Body of pancreas (tissue), 4 donors: ENCODE measurements around the gene KRT86. TPM values are rescaled to one million over a fixed set of nuclear protein-coding genes. Genes with fewer than 3 reads are reported as not detected.
A peak's percentile ranks its signal among the peaks of the same experiment; 100 is the strongest.

Experiments used
- ATAC-seq: fragments of 150-250 bp; one replicate; pipeline ENCODE4 v1.9.1; 2016
- DNase-seq, 4 donors: peaks; one replicate each; pipeline ENCODE4 v3.0.0-alpha.2; 2019
- H3K27ac ChIP-seq, 4 donors: fragments of 200-600 bp; sonication (generic); 1 replicate in 3 of 4; 2 replicates in 1 of 4; pipeline versions ENCODE4 v1.5.1 to v1.6.1; 2016 to 2019; ENCODE audit warnings: mild to moderate bottlenecking in 1 of 4, mixed read lengths in 1 of 4, moderate library complexity in 1 of 4
- H3K27me3 ChIP-seq, 2 donors: fragments of 200-600 bp; sonication (generic); one replicate each; pipeline ENCODE4 v1.6.0; 2016; ENCODE audit warnings: mild to moderate bottlenecking in 1 of 2
- H3K36me3 ChIP-seq, 2 donors: fragments of 200-600 bp; sonication (generic); replicated peaks in 1 of 2; 2 replicates each; pipeline ENCODE4 v1.5.1; 2016; ENCODE audit warnings: low read depth in 2 of 2; ENCODE audit not compliant: insufficient read depth in 1 of 2
- H3K4me1 ChIP-seq: fragments of 200-600 bp; sonication (generic); one replicate; pipeline ENCODE4 v1.6.0; 2016
- H3K4me3 ChIP-seq, 2 donors: fragments of 200-600 bp; sonication (generic); 1 replicate in 1 of 2; 2 replicates in 1 of 2; pipeline ENCODE4 v1.5.1; 2016 to 2019
- H3K9me3 ChIP-seq, 3 donors: fragments of 200-600 bp; sonication (generic); 1 replicate in 2 of 3; 2 replicates in 1 of 3; pipeline ENCODE4 v1.5.1; 2016
- CTCF ChIP-seq, 7 experiments: fragments of 450-650 bp in 4 of 7; fragments of 200-600 bp in 3 of 7; sonication (generic) in 3 of 7; IDR thresholded peaks; one replicate each; pipeline ENCODE4 v1.5.1; 2016 to 2019; ENCODE audit warnings: antibody characterized with exemption in 7 of 7
- POLR2A ChIP-seq, 3 donors: fragments of 450-650 bp; IDR thresholded peaks; one replicate each; pipeline ENCODE4 v1.6.1; 2016; ENCODE audit warnings: antibody characterized with exemption in 3 of 3, mild to moderate bottlenecking in 2 of 3
- WGBS, 2 donors: methylation state at CpG; one replicate each; pipeline ENCODE4 v1.1.5; 2017; 5-methylcytosine and 5-hydroxymethylcytosine counted together
- intact Hi-C: fragments of 100-400 bp; cut with DNase I; formaldehyde crosslinking; loops from one replicate; pipeline ENCODE4 v1.15.1; 2023
- total RNA-seq, 2 donors: library from RNA; depleted of rRNA; stranded (reverse); fragments of >200 nt; gene quantifications; one replicate each; pipeline ENCODE4 v1.1.0, GENCODE V29; 2016

Gene KRT86
- total RNA-seq, 2 donors from 2014 or later = 1.8 to 8.6 TPM

DNA sequence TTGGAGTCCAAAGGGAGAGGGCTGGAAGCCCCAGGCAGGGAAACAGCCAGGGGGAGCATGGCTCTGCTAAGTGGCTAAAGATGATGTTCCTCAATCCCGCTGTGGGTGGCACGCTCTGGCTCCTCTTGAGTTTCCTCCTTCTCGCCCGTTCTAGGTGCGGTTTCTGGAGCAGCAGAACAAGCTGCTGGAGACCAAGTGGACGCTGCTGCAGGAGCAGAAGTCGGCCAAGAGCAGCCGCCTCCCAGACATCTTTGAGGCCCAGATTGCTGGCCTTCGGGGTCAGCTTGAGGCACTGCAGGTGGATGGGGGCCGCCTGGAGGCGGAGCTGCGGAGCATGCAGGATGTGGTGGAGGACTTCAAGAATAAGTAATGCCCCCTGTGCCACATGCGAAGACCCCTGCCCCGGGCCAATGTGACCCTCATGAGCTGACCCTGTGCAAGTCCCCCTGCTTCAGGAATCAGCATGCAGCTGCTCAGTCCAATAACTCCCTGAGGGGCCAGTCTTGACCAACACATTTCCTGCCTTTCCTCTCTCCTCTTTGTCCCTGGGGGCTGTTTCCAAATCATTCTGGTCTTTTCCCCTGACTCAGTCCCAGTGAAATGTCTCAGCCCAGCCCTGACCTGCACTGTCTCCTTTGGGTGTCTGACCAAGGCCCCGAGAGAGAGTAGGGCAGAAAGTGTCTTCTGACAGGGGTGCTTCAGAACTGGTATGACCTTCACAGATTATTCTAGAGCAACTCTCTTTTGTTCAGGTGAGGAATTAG is 39.3 kb upstream of the KRT86 start:
- peaks cover 85% of the 10 kb centered on the region for H3K4me1 ChIP-seq
- H3K9me3 ChIP-seq = no peaks in the 10 kb centered on the region
- no peak for TF ChIP-seq CTCF (IDR thresholded peaks at IDR 0.05)
- DNase-seq (peak in 1 of 4 donors; percentile 11), ATAC-seq (no peak)
- H3K4me3 ChIP-seq = no peak overlapping the region
- WGBS, 2 donors = 87 to 93% methylated on average over 8 to 15 of the region's 15 CpGs
- H3K36me3 ChIP-seq = no peaks in the 10 kb centered on the region
- H3K27me3 ChIP-seq = no peaks in the 10 kb centered on the region
- H3K27ac ChIP-seq = peak overlapping the region; percentile 52 to 79 (median 66)
- intact Hi-C loops = no loop called here

DNA sequence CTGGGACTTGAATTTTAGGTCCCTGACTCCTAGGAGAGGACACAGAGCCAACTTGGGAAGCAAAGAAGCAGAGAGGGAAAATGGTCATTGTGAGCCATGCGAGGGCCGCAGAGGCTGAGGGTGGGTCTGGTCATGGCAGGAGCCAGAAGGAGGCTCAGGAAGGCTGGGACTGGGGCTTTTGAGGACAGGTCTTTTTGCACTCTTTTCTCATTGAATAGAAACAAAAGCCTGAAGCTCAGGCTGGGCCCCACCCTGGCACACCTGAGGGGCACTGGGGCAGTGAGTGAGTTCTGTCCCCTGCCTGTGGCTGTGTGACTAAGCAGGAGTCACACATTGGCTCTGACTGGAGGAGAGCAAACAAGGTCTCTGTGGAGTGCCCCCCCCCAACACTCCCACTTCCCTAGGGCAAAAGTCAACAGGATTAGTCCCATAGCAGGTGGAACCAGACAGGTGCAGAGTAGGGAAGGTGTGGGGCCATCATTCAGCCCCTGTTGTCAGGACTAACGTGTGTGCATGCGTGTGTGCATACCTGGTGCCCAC is 38.6 kb upstream of the KRT86 start:
- Histone ChIP-seq H3K4me1 (peaks cover 77% of the 10 kb centered on the region), H3K9me3 (no peaks in the 10 kb centered on the region), H3K36me3 (no peaks in the 10 kb centered on the region), H3K4me3 (no peak overlapping the region), H3K27me3 (no peaks in the 10 kb centered on the region), H3K27ac (peak overlapping the region; percentile 52 to 79 (median 66))
- 67 to 70% methylated on average over 4 of the region's 4 CpGs for WGBS, 2 donors
- TF ChIP-seq POLR2A (IDR thresholded peaks at IDR 0.05) = peak in 1 of 3 donors; percentile 39
- TF ChIP-seq CTCF (IDR thresholded peaks at IDR 0.05) = no peak
- peak; percentile 79 to 91 (median 90) for DNase-seq
- intact Hi-C loops = no loop called here
- ATAC-seq = peak; percentile 80

- no peak overlapping the region for H3K4me3 ChIP-seq
- 68 to 88% methylated on average over 3 of the region's 3 CpGs for WGBS, 2 donors
- DNase-seq = no peak
- no peaks in the 10 kb centered on the region for H3K36me3 ChIP-seq
- peak overlapping the region in 3 of 4 donors; percentile 52 to 79 (median 59) for H3K27ac ChIP-seq
- TF ChIP-seq CTCF (IDR thresholded peaks at IDR 0.05) = no peak
- TF ChIP-seq POLR2A (IDR thresholded peaks at IDR 0.05) = no peak
- peaks cover 71% of the 10 kb centered on the region for H3K4me1 ChIP-seq
- no peaks in the 10 kb centered on the region for H3K9me3 ChIP-seq
- no peaks in the 10 kb centered on the region for H3K27me3 ChIP-seq
- intact Hi-C loops = no loop called here
- ATAC-seq = no peak
Measured at GRCh38 chr12:52236386-52237050, 37.9 kb upstream of the KRT86 start.

- Histone ChIP-seq H3K27me3 (no peaks in the 10 kb centered on the region), H3K4me1 (peaks cover 63% of the 10 kb centered on the region), H3K36me3 (no peaks in the 10 kb centered on the region), H3K27ac (no peak overlapping the region), H3K9me3 (no peaks in the 10 kb centered on the region), H3K4me3 (no peak overlapping the region)
- DNase-seq = no peak
- intact Hi-C loops = no loop called here
- ATAC-seq = no peak
- WGBS, 2 donors = 80 to 90% methylated on average over 3 to 4 of the region's 4 CpGs
- TF ChIP-seq POLR2A (IDR thresholded peaks at IDR 0.05) (no peak), CTCF (IDR thresholded peaks at IDR 0.05) (no peak)
Measured at GRCh38 chr12:52238207-52238840, 36.1 kb upstream of the KRT86 start.
